BLaER1 treated with 17β-estradiol and CSF1 and Interleukin-3, amounts not matched to agents 10 nM and 100 nM (cell line): ENCODE measurements around the gene MYO15A.

Experiments used
- H3K27ac ChIP-seq, 11 experiments: shearing (Covaris generic); formaldehyde crosslinking; 2 replicates each; pipeline ENCODE4 v1.8.1; 2022
- H3K27me3 ChIP-seq, 11 experiments: shearing (Covaris generic); formaldehyde crosslinking; 2 replicates each; pipeline ENCODE4 v1.8.1; 2022
- H3K36me3 ChIP-seq, 11 experiments: shearing (Covaris generic); formaldehyde crosslinking; 2 replicates each; pipeline ENCODE4 v1.8.1; 2022
- H3K4me1 ChIP-seq, 10 experiments: shearing (Covaris generic); formaldehyde crosslinking; 2 replicates each; pipeline ENCODE4 v1.8.1; 2022
- H3K4me2 ChIP-seq, 11 experiments: shearing (Covaris generic); formaldehyde crosslinking; 2 replicates each; pipeline ENCODE4 v1.8.1; 2022
- H3K4me3 ChIP-seq, 10 experiments: shearing (Covaris generic); formaldehyde crosslinking; 2 replicates each; pipeline ENCODE4 v1.8.1; 2022
- H3K9ac ChIP-seq, 11 experiments: shearing (Covaris generic); formaldehyde crosslinking; 2 replicates each; pipeline ENCODE4 v1.8.1; 2022
- H3K9me3 ChIP-seq, 11 experiments: shearing (Covaris generic); formaldehyde crosslinking; replicated peaks in 1 of 11; 2 replicates each; pipeline ENCODE4 v1.8.1; 2022
- H4K20me1 ChIP-seq, 11 experiments: shearing (Covaris generic); formaldehyde crosslinking; 2 replicates each; pipeline ENCODE4 v1.8.1; 2022
- Cebpa-rat ChIP-seq, 11 experiments: shearing (Covaris generic); IDR thresholded peaks; 2 replicates each; pipeline ENCODE4 v1.8.1; 2022

The MYO15A gene

GRCh38 chr17:18136357-18136756 is 27.8 kb downstream of the MYO15A start:
- H4K20me1 ChIP-seq = 0 out of 22 replicates have a peak, but pooled peaks cover 0 to 9% (median 0%) of the 10 kb centered on the region in 11 experiments
- no peaks in the 10 kb centered on the region for H3K27me3 ChIP-seq
- no peak overlapping the region for H3K4me3 ChIP-seq
- no peak overlapping the region for H3K4me2 ChIP-seq
- no peak overlapping the region for H3K9ac ChIP-seq
- no peak overlapping the region for H3K27ac ChIP-seq
- H3K36me3 ChIP-seq = no peaks in the 10 kb centered on the region
- H3K4me1 ChIP-seq = peaks cover 0 to 4% (median 0%) of the 10 kb centered on the region in 10 experiments; a peak in 2 of 20 replicates
- H3K9me3 ChIP-seq = no peaks in the 10 kb centered on the region
- TF ChIP-seq Cebpa-rat (IDR thresholded peaks at IDR 0.05) = no peak

GRCh38 chr17:18138065-18138749 is 29.7 kb downstream of the MYO15A start:
- Histone ChIP-seq H3K9me3 (no peaks in the 10 kb centered on the region), H3K27ac (no peak overlapping the region), H3K36me3 (no peaks in the 10 kb centered on the region), H3K4me3 (no peak overlapping the region), H3K4me1 (no peaks in the 10 kb centered on the region), H3K9ac (no peak overlapping the region), H4K20me1 (0 out of 22 replicates have a peak, but pooled peaks cover 0 to 9% (median 0%) of the 10 kb centered on the region in 11 experiments), H3K4me2 (no peak overlapping the region), H3K27me3 (no peaks in the 10 kb centered on the region)
- no peak for TF ChIP-seq Cebpa-rat (IDR thresholded peaks at IDR 0.05)

GRCh38 chr17:18139092-18139491 is 30.5 kb downstream of the MYO15A start:
- H3K9me3 ChIP-seq = no peaks in the 10 kb centered on the region
- H3K36me3 ChIP-seq = no peaks in the 10 kb centered on the region
- no peak overlapping the region for H3K4me2 ChIP-seq

GRCh38 chr17:18139498-18139897 is 30.9 kb downstream of the MYO15A start:
- Histone ChIP-seq H3K9ac (no peak overlapping the region), H3K9me3 (no peaks in the 10 kb centered on the region), H3K36me3 (no peaks in the 10 kb centered on the region), H3K27me3 (no peaks in the 10 kb centered on the region), H3K4me2 (no peak overlapping the region), H3K4me1 (peaks cover 4 to 11% (median 7%) of the 10 kb centered on the region in 10 experiments; a peak in 19 of 20 replicates), H3K27ac (no peak overlapping the region), H3K4me3 (no peak overlapping the region), H4K20me1 (peaks cover 0 to 9% (median 0%) of the 10 kb centered on the region in 11 experiments; a peak in 1 of 22 replicates)
- TF ChIP-seq Cebpa-rat (IDR thresholded peaks at IDR 0.05) = no peak

More at GRCh38 chr17:18139092-18139491, 30.5 kb downstream of the MYO15A start:
- Histone ChIP-seq H3K27me3 (no peaks in the 10 kb centered on the region), H3K4me1 (peaks cover 0 to 7% (median 3%) of the 10 kb centered on the region in 10 experiments; a peak in 13 of 20 replicates), H3K27ac (no peak overlapping the region), H3K9ac (no peak overlapping the region), H4K20me1 (peaks cover 0 to 9% (median 0%) of the 10 kb centered on the region in 11 experiments; a peak in 1 of 22 replicates), H3K4me3 (no peak overlapping the region)
- no peak for TF ChIP-seq Cebpa-rat (IDR thresholded peaks at IDR 0.05)

- Histone ChIP-seq H3K9ac (no peak overlapping the region), H4K20me1 (peaks cover 0 to 9% (median 0%) of the 10 kb centered on the region in 11 experiments; a peak in 1 of 22 replicates), H3K27ac (no peak overlapping the region), H3K4me3 (no peak overlapping the region), H3K27me3 (no peaks in the 10 kb centered on the region), H3K4me1 (peaks cover 8 to 15% (median 12%) of the 10 kb centered on the region in 10 experiments; a peak in 19 of 20 replicates), H3K9me3 (no peaks in the 10 kb centered on the region), H3K36me3 (no peaks in the 10 kb centered on the region), H3K4me2 (no peak overlapping the region)
- TF ChIP-seq Cebpa-rat (IDR thresholded peaks at IDR 0.05) = no peak
These were observed 31.4 kb downstream of the MYO15A start for GRCh38 chr17:18139949-18140348.

- no peaks in the 10 kb centered on the region for H3K9me3 ChIP-seq
- no peak overlapping the region for H3K4me2 ChIP-seq
- TF ChIP-seq Cebpa-rat (IDR thresholded peaks at IDR 0.05) = no peak
- no peak overlapping the region for H3K27ac ChIP-seq
- peaks cover 11 to 18% (median 14%) of the 10 kb centered on the region in 10 experiments; a peak in 19 of 20 replicates for H3K4me1 ChIP-seq
- H3K27me3 ChIP-seq = no peaks in the 10 kb centered on the region
- H3K4me3 ChIP-seq = no peak overlapping the region
- no peak overlapping the region for H3K9ac ChIP-seq
- no peaks in the 10 kb centered on the region for H3K36me3 ChIP-seq
- H4K20me1 ChIP-seq = peaks cover 0 to 9% (median 0%) of the 10 kb centered on the region in 11 experiments; a peak in 1 of 22 replicates
These were observed 32.1 kb downstream of the MYO15A start for GRCh38 chr17:18140648-18141047.

GRCh38 chr17:18141210-18141803 is 32.8 kb downstream of the MYO15A start:
- Histone ChIP-seq H3K9ac (no peak overlapping the region), H3K9me3 (no peaks in the 10 kb centered on the region), H4K20me1 (peaks cover 0 to 9% (median 0%) of the 10 kb centered on the region in 11 experiments; a peak in 1 of 22 replicates), H3K36me3 (no peaks in the 10 kb centered on the region), H3K27me3 (no peaks in the 10 kb centered on the region), H3K4me3 (no peak overlapping the region), H3K27ac (no peak overlapping the region), H3K4me2 (no peak overlapping the region), H3K4me1 (peaks cover 11 to 18% (median 14%) of the 10 kb centered on the region in 10 experiments; a peak in 19 of 20 replicates)
- no peak for TF ChIP-seq Cebpa-rat (IDR thresholded peaks at IDR 0.05)

GRCh38 chr17:18142417-18142816 is 33.9 kb downstream of the MYO15A start:
- peaks cover 0 to 9% (median 0%) of the 10 kb centered on the region in 11 experiments; a peak in 1 of 22 replicates for H4K20me1 ChIP-seq
- H3K4me2 ChIP-seq = no peak overlapping the region
- TF ChIP-seq Cebpa-rat (IDR thresholded peaks at IDR 0.05) = no peak
- H3K4me1 ChIP-seq = peaks cover 11 to 18% (median 14%) of the 10 kb centered on the region in 10 experiments; a peak in 19 of 20 replicates
- no peaks in the 10 kb centered on the region for H3K36me3 ChIP-seq
- no peaks in the 10 kb centered on the region for H3K27me3 ChIP-seq
- no peak overlapping the region for H3K4me3 ChIP-seq
- H3K9me3 ChIP-seq = no peaks in the 10 kb centered on the region
- H3K27ac ChIP-seq = no peak overlapping the region
- H3K9ac ChIP-seq = no peak overlapping the region
